IMR-90 (cell line): Measurements from ENCODE around the gene C16orf74. TPM values are rescaled to one million over a fixed set of nuclear protein-coding genes. Genes with fewer than 3 reads are reported as not detected.

Experiments used
- ATAC-seq: fragments of 200-7000 bp; cut with Tn5 transposase; 2 replicates; pipeline ENCODE4 v1.9.1; 2020; ENCODE audit warnings: low read depth, mild to moderate bottlenecking, moderate library complexity
- BruUV-seq: library from RNA; stranded (reverse); fragments of 400-500 nt; replicated peaks from 2 replicates; lab custom pipeline; 2021; lab: Mats Ljungman, UMichigan
- CTCF ChIA-PET: fragments of 300-600 bp; formaldehyde crosslinking; extraction: SDS; loops from one replicate; lab custom pipeline; 2021; ENCODE audit warnings: antibody characterized with exemption; lab: Yijun Ruan, JAX
- POLR2A ChIA-PET: fragments of 300-600 bp; sonication (Branson Sonifier 250); formaldehyde crosslinking; loops from one replicate; lab custom pipeline; 2022; ENCODE audit warnings: antibody characterized with exemption; ENCODE audit not compliant: unreplicated experiment; lab: Charles Lee
- DNase-seq: peaks from one replicate; pipeline ENCODE4 v3.0.0; 2013
- H2AFZ ChIP-seq: replicated peaks from 2 replicates; pipeline ENCODE3; 2013; ENCODE audit warnings: low read length, mild to moderate bottlenecking; ENCODE audit not compliant: poor library complexity
- H2AK5ac ChIP-seq: 2 replicates; pipeline ENCODE4 v1.6.1; 2013; ENCODE audit warnings: low read depth, low read length, inconsistent platforms
- H2AK9ac ChIP-seq: replicated peaks from 2 replicates; pipeline ENCODE3; 2013; ENCODE audit warnings: mild to moderate bottlenecking, low read depth, low read length, moderate library complexity; ENCODE audit not compliant: poor library complexity
- H2BK120ac ChIP-seq: 2 replicates; pipeline ENCODE4 v1.6.1; 2013; ENCODE audit warnings: low read depth, low read length, inconsistent platforms
- H2BK15ac ChIP-seq: 3 replicates; pipeline ENCODE4 v1.6.1; 2013; ENCODE audit warnings: low read depth, low read length, inconsistent platforms
- H2BK20ac ChIP-seq: 2 replicates; pipeline ENCODE4 v1.6.1; 2013; ENCODE audit warnings: low read depth, mild to moderate bottlenecking, inconsistent platforms, low read length, moderate library complexity
- H2BK5ac ChIP-seq: 2 replicates; pipeline ENCODE4 v1.6.1; 2013; ENCODE audit warnings: mild to moderate bottlenecking, low read depth, low read length, inconsistent platforms; ENCODE audit not compliant: poor library complexity, severe bottlenecking
- H3K14ac ChIP-seq: replicated peaks from 2 replicates; pipeline ENCODE4 v1.6.1; 2013; ENCODE audit warnings: low read depth, low read length, inconsistent platforms
- H3K18ac ChIP-seq: 2 replicates; pipeline ENCODE4 v1.6.1; 2013; ENCODE audit warnings: low read depth, low read length, control low read depth
- H3K23ac ChIP-seq: 2 replicates; pipeline ENCODE4 v1.6.1; 2013; ENCODE audit warnings: low read depth, low read length, inconsistent platforms
- H3K27ac ChIP-seq: 2 replicates; pipeline ENCODE4 v1.5.1; 2013; ENCODE audit warnings: mild to moderate bottlenecking, control low read depth, low read length; ENCODE audit not compliant: insufficient read depth
- H3K27me3 ChIP-seq: 2 replicates; pipeline ENCODE4 v1.6.1; 2013; ENCODE audit warnings: low read length; ENCODE audit not compliant: control insufficient read depth, insufficient read depth
- H3K36me3 ChIP-seq: 2 replicates; pipeline ENCODE4 v1.6.1; 2013; ENCODE audit warnings: low read length, mixed read lengths; ENCODE audit not compliant: control insufficient read depth, insufficient read depth
- H3K4ac ChIP-seq: 2 replicates; pipeline ENCODE4 v1.6.1; 2013; ENCODE audit warnings: low read depth, low read length, inconsistent platforms
- H3K4me1 ChIP-seq: 2 replicates; pipeline ENCODE4 v1.6.1; 2013; ENCODE audit warnings: low read length, mixed read lengths; ENCODE audit not compliant: control insufficient read depth, insufficient read depth
- H3K4me2 ChIP-seq: 2 replicates; pipeline ENCODE4 v1.6.1; 2013; ENCODE audit warnings: low read depth, mild to moderate bottlenecking, control low read depth, low read length, moderate library complexity
- H3K4me3 ChIP-seq: 2 replicates; pipeline ENCODE4 v1.5.1; 2013; ENCODE audit warnings: low read depth, mild to moderate bottlenecking, control low read depth, low read length, moderate library complexity; ENCODE audit not compliant: insufficient read depth
- H3K56ac ChIP-seq: 2 replicates; pipeline ENCODE4 v1.6.1; 2013; ENCODE audit warnings: low read length, inconsistent platforms; ENCODE audit not compliant: insufficient read depth; ENCODE audit errors: extremely low read depth
- H3K79me1 ChIP-seq, 2 experiments: 2 replicates each; pipeline ENCODE4 v1.6.1; 2013; ENCODE audit warnings: low read length in 2 of 2, inconsistent platforms in 1 of 2, low read depth in 1 of 2
- H3K9ac ChIP-seq: 2 replicates; pipeline ENCODE4 v1.6.1; 2013; ENCODE audit warnings: low read depth, low read length, control low read depth
- H3K9me1 ChIP-seq: 2 replicates; pipeline ENCODE4 v1.6.1; 2013; ENCODE audit warnings: low read length, inconsistent platforms; ENCODE audit not compliant: insufficient read depth
- H3K9me3 ChIP-seq: 2 replicates; pipeline ENCODE4 v1.6.1; 2013; ENCODE audit warnings: low read length; ENCODE audit not compliant: control insufficient read depth, insufficient read depth
- H4K20me1 ChIP-seq: 2 replicates; pipeline ENCODE4 v1.6.1; 2013; ENCODE audit warnings: low read length, inconsistent platforms; ENCODE audit not compliant: insufficient read depth
- H4K5ac ChIP-seq: 2 replicates; pipeline ENCODE4 v1.6.1; 2013; ENCODE audit warnings: mild to moderate bottlenecking, low read depth, low read length, control low read depth
- H4K8ac ChIP-seq, 2 experiments: 2 replicates each; pipeline ENCODE4 v1.6.1; 2013; ENCODE audit warnings: low read depth in 2 of 2, low read length in 2 of 2, control low read depth in 1 of 2, inconsistent platforms in 1 of 2
- H4K91ac ChIP-seq: 2 replicates; pipeline ENCODE4 v1.6.1; 2013; ENCODE audit warnings: low read depth, low read length, inconsistent platforms; ENCODE audit not compliant: insufficient read depth
- CEBPB ChIP-seq: IDR thresholded peaks from 2 replicates; pipeline ENCODE4 v1.6.1; 2012; ENCODE audit warnings: low read depth, low read length, improper control_type of control experiment
- CTCF ChIP-seq: conservative IDR thresholded peaks from 2 replicates; pipeline ENCODE4 v1.5.1; 2012; ENCODE audit warnings: mild to moderate bottlenecking, low read depth, low read length, improper control_type of control experiment
- FOS ChIP-seq: fragments of 150-350 bp; IDR thresholded peaks from 2 replicates; pipeline ENCODE4 v1.6.1; 2016; ENCODE audit warnings: low read depth, low read length
- WGBS, 2 experiments: methylation state at CpG; one replicate each; pipeline versions ENCODE4 v1.1.5 to v1.1.7; 2013; ENCODE audit warnings: missing lambda C conversion rate in 2 of 2; ENCODE audit not compliant: insufficient read length in 1 of 2; ENCODE audit errors: extremely low coverage in 2 of 2; 5-methylcytosine and 5-hydroxymethylcytosine counted together
- dilution Hi-C: fragments of 300-500 bp; cut with HindIII; formaldehyde crosslinking; loops from one replicate; pipeline ENCODE4 v1.14.3; 2018; ENCODE audit warnings: low sequenced_read_pairs; ENCODE audit not compliant: unreplicated experiment
- in situ Hi-C: fragments of 300-500 bp; cut with MboI; formaldehyde crosslinking; loops from 3 replicates; pipeline ENCODE4 v1.14.3; 2019; ENCODE audit warnings: low sequenced_read_pairs, inconsistent platforms, mixed read lengths
- intact Hi-C: fragments of 100-400 bp; cut with micrococcal nuclease; formaldehyde crosslinking; loops from 2 replicates; pipeline ENCODE4 v1.10.0; 2022
- polyA plus RNA-seq, 3 experiments: library from polyadenylated mRNA; depleted of rRNA; stranded (reverse); fragments of >200 nt; gene quantifications; 2 replicates each; pipeline ENCODE4 v1.2.3, GENCODE V29; 2012; ENCODE audit warnings: low replicate concordance in 1 of 3
- total RNA-seq: library from RNA; depleted of rRNA; stranded (reverse); fragments of >200 nt; gene quantifications from 2 replicates; pipeline ENCODE4 v1.2.3, GENCODE V29; 2012

C16orf74 gene
- total and polyA plus RNA-seq, 2 of the 4 experiments (the other 2 are of a cell fraction), result 4.5 to 12.2 TPM

- no peak overlapping the region for H2BK15ac ChIP-seq
- H3K27ac ChIP-seq, result no peak overlapping the region
- H3K79me1 ChIP-seq, result no peaks in the 10 kb centered on the region; a peak in 1 of 4 replicates
- no peak overlapping the region for H2BK20ac ChIP-seq
- H4K8ac ChIP-seq, result no peak overlapping the region
- peaks cover 7% of the 10 kb centered on the region; the same call in 1 of the 2 replicates for H4K20me1 ChIP-seq
- ATAC-seq (no peak), DNase-seq (no peak)
- TF ChIP-seq FOS, result no peak
- peak; percentile 36; the same call in 1 of the 2 replicates for TF ChIP-seq CTCF
- no peak for TF ChIP-seq CEBPB
- WGBS, 2 experiments, result 83% methylated on average over 7 of the region's 20 CpGs; no CpG with 5 or more reads in 1 of the 2 experiments
- H2BK5ac ChIP-seq, result no peak overlapping the region
- H3K27me3 ChIP-seq, result no peaks in the 10 kb centered on the region; the same call in 1 of the 2 replicates
- H3K14ac ChIP-seq, result no peak overlapping the region
- H3K36me3 ChIP-seq, result no peaks in the 10 kb centered on the region
- peaks cover 8% of the 10 kb centered on the region for H3K9me1 ChIP-seq
- H2AK5ac ChIP-seq, result 0 out of 2 replicates have a peak overlapping the region, but pooled peaks have one; percentile 64
- no peak overlapping the region for H2BK120ac ChIP-seq
- H4K5ac ChIP-seq, result no peak overlapping the region
- no peak overlapping the region for H2AK9ac ChIP-seq
- no peak overlapping the region for H3K4me2 ChIP-seq
- no peaks in the 10 kb centered on the region for H3K9me3 ChIP-seq
- peaks cover 11% of the 10 kb centered on the region for H3K4me1 ChIP-seq
- H2AFZ ChIP-seq, result no peak overlapping the region
- ChIA-PET CTCF (interaction anchor here (1.2 kb wide), 1 partner anchor 18 kb away, joined by 4 read pairs; no protein-coding TSS in a partner anchor), POLR2A (no interaction called here)
- dilution Hi-C loops, result no loop called here
- BruUV-seq, result no TSS peak
- in situ Hi-C loops, result no loop called here
- H3K4me3 ChIP-seq, result no peak overlapping the region
- H3K4ac ChIP-seq, result no peak overlapping the region
- H3K18ac ChIP-seq, result no peak overlapping the region
- no peak overlapping the region for H4K91ac ChIP-seq
- H3K56ac ChIP-seq, result no peak overlapping the region
- intact Hi-C loops, result no loop called here
- H3K9ac ChIP-seq, result no peak overlapping the region
- no peak overlapping the region for H3K23ac ChIP-seq
Observed at GRCh38 chr16:85759631-85760419, 8.9 kb upstream of the C16orf74 start.
